Ovary (tissue), 3 donors: ENCODE results near the gene MTURN.

Source experiments
- CTCF ChIP-seq, 3 donors: fragments of 450-650 bp in 2 of 3; fragments of 200-600 bp in 1 of 3; IDR thresholded peaks; one replicate each; pipeline versions ENCODE4 v1.5.1 to v1.8.0; 2016 to 2022; ENCODE audit warnings: antibody characterized with exemption in 3 of 3, mild to moderate bottlenecking in 1 of 3
- EP300 ChIP-seq: sonication (generic); formaldehyde crosslinking; IDR thresholded peaks from one replicate; pipeline ENCODE4 v1.6.1; 2017; ENCODE audit warnings: antibody characterized with exemption
- POLR2A ChIP-seq: fragments of 450-650 bp; IDR thresholded peaks from one replicate; pipeline ENCODE4 v1.6.1; 2017; ENCODE audit warnings: antibody characterized with exemption, mild to moderate bottlenecking, moderate library complexity
- donor health status: DM: no; HTN: no; CAD: no.

DNA sequence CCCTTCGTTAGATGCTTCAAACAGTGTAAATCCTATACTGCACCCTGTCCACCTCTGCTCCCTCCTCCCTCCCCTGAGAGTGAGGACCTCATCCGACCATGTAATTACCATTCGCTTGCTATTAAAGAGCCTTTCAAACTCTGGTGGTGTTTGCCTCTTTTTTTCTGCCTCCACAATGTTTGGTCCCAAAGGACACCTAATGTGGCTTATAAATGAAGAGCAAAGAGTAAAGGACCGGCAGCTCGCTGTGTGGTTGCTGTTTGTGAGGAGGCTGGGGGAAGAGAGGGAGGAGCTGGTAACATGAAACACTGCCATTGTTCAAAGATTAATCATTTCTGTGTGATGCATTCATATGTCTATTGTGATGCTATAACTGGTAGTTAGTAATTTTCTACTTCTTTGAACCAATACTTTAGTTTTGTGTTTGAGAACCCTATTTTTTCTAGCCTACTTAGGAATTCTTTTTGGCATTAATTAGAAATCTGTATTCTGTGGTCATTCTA lies 27.9 kb downstream of the MTURN start:
- TF ChIP-seq EP300, result no peak
- no peak for TF ChIP-seq CTCF (IDR thresholded peaks at IDR 0.05)
- TF ChIP-seq POLR2A, result no peak
